ENCODE measurements around the gene STAT2. TPM values are rescaled to one million over a fixed set of nuclear protein-coding genes. Genes with fewer than 3 reads are reported as not detected.

The STAT2 gene
- total and polyA plus RNA-seq, 2 of the 13 experiments (the other 11 are each of a cell fraction or from before 2014, with no cell fraction given), result 43.5 to 84.6 TPM

- TF ChIP-seq ZNF781 (CRISPR knock-in tag; IDR thresholded peaks at IDR 0.05; ENCODE audit: borderline replicate concordance, not compliant biosample characterization) (no peak), MEIS2 (CRISPR knock-in tag; IDR thresholded peaks at IDR 0.05) (no peak), ZNF572 (CRISPR knock-in tag; IDR thresholded peaks at IDR 0.05) (no peak), HCFC1 (IDR thresholded peaks at IDR 0.05; ENCODE audit: low read depth, low read length) (no peak), CBX2 (IDR thresholded peaks at IDR 0.05; ENCODE audit: low read depth, low read length) (no peak), CBX2 (CRISPR knock-in tag; IDR thresholded peaks at IDR 0.05; ENCODE audit: low read depth) (no peak), ZNF616 (CRISPR knock-in tag; IDR thresholded peaks at IDR 0.05; ENCODE audit: low read depth) (no peak), ZNF451 (CRISPR knock-in tag; IDR thresholded peaks at IDR 0.05) (no peak), HNF1B (CRISPR knock-in tag; IDR thresholded peaks at IDR 0.05) (0 out of 2 replicates have a peak, but pooled peaks have one; percentile 6), TRAFD1 (CRISPR knock-in tag; IDR thresholded peaks at IDR 0.05; ENCODE audit: borderline replicate concordance) (no peak), ZNF142 (CRISPR knock-in tag; IDR thresholded peaks at IDR 0.05) (no peak), ZNF570 (CRISPR knock-in tag; IDR thresholded peaks at IDR 0.05; ENCODE audit: borderline replicate concordance) (0 out of 2 replicates have a peak, but pooled peaks have one; percentile 4), ZNF251 (CRISPR knock-in tag; IDR thresholded peaks at IDR 0.05) (no peak), ARID3A (IDR thresholded peaks at IDR 0.05; ENCODE audit: low read depth, low read length) (no peak), MYPOP (CRISPR knock-in tag; IDR thresholded peaks at IDR 0.05) (no peak), FOXO4 (CRISPR knock-in tag; conservative IDR thresholded peaks at IDR 0.05) (no peak)
Observed at GRCh38 chr12:56333197-56333678, 26.7 kb downstream of the STAT2 start (continued).
